WI38 (cell line): Measurements from ENCODE around the gene SLC16A13.
"Not testable (repeated sequence)": the region's sequence is repeated elsewhere in the genome, so short reads cannot be mapped to it uniquely, and the experiment has no call there.

ENCODE experiments used
- H3K4me3 ChIP-seq: 2 replicates; pipeline ENCODE4 v1.5.1; 2011; ENCODE audit warnings: low read depth, mild to moderate bottlenecking, control low read depth, low read length
- TF ChIP-seq, protein P1 (sequence below): IDR thresholded peaks from 2 replicates; pipeline ENCODE4 v1.5.1; 2012; ENCODE audit warnings: low read depth, mild to moderate bottlenecking, control low read depth, low read length

SLC16A13 gene

GRCh38 chr17:7084088-7084487, 48.3 kb downstream of the SLC16A13 start:
- no peak overlapping the region for H3K4me3 ChIP-seq
- TF ChIP-seq, protein P1, sequence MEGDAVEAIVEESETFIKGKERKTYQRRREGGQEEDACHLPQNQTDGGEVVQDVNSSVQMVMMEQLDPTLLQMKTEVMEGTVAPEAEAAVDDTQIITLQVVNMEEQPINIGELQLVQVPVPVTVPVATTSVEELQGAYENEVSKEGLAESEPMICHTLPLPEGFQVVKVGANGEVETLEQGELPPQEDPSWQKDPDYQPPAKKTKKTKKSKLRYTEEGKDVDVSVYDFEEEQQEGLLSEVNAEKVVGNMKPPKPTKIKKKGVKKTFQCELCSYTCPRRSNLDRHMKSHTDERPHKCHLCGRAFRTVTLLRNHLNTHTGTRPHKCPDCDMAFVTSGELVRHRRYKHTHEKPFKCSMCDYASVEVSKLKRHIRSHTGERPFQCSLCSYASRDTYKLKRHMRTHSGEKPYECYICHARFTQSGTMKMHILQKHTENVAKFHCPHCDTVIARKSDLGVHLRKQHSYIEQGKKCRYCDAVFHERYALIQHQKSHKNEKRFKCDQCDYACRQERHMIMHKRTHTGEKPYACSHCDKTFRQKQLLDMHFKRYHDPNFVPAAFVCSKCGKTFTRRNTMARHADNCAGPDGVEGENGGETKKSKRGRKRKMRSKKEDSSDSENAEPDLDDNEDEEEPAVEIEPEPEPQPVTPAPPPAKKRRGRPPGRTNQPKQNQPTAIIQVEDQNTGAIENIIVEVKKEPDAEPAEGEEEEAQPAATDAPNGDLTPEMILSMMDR: no peak

GRCh38 chr17:7088442-7088841, 52.6 kb downstream of the SLC16A13 start:
- H3K4me3 ChIP-seq: not testable (repeated sequence)

DNA sequence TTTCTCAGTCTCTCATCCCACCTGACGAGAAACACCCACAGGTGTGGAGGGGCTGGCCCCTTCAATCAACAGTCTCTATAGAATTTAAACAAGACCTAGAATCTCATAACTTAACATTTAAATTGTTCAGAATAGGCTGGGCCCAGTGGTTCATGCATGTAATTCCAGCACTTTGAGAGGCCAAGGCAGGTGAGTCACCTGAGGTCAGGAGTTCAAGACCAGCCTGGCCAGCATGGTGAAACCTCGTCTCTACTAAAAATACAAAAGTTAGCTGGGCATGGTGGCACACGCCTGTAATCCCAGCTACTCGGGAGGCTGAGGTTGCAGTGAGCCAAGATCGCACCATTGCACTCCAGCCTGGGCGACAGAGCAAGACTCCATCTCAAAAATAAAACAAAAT, 53.8 kb downstream of the SLC16A13 start:
- not testable (repeated sequence) for H3K4me3 ChIP-seq
